ENCODE results near the gene ADAMTS12. TPM values are rescaled to one million over a fixed set of nuclear protein-coding genes. Genes with fewer than 3 reads are reported as not detected.
"Not testable (repeated sequence)": the region's sequence is repeated elsewhere in the genome, so short reads cannot be mapped to it uniquely, and the experiment has no call there.

The ADAMTS12 gene
- polyA plus RNA-seq, 1 donor (not counting 4 experiments of a cell fraction or from before 2014, with no cell fraction given): 0.49 TPM

- Histone ChIP-seq H3K9ac (ENCODE audit: control insufficient read depth, extremely low read depth, insufficient read depth, low read length) (no peak overlapping the region), H3K9me1 (ENCODE audit: control insufficient read depth, extremely low read depth, insufficient read depth, low read length) (no peaks in the 10 kb centered on the region), H3K27ac (ENCODE audit: control insufficient read depth, insufficient read depth, low read length) (no peak overlapping the region), H4K20me1 (ENCODE audit: control insufficient read depth, extremely low read depth, insufficient read depth, low read length) (no peaks in the 10 kb centered on the region), H3K9me3 (ENCODE audit: control insufficient read depth, low read depth, low read length) (no peaks in the 10 kb centered on the region), H3K27me3 (ENCODE audit: control insufficient read depth, extremely low read depth, insufficient read depth, low read length) (no peaks in the 10 kb centered on the region), H2AFZ (ENCODE audit: control insufficient read depth, low read length) (no peak overlapping the region), H3K36me3 (ENCODE audit: control insufficient read depth in 2 of 2, extremely low read depth in 1 of 2, insufficient read depth in 2 of 2, low read length in 2 of 2) (no peaks in the 10 kb centered on the region), H3K4me1 (ENCODE audit: control insufficient read depth, extremely low read depth, insufficient read depth, low read length) (no peaks in the 10 kb centered on the region), H3K4me2 (ENCODE audit: control insufficient read depth, extremely low read depth, insufficient read depth, low read depth, low read length) (no peak overlapping the region), H3K4me3 (ENCODE audit: control insufficient read depth in 2 of 3, extremely low read depth in 1 of 3, insufficient read depth in 2 of 3, low read depth in 1 of 3, low read length in 3 of 3) (no peak overlapping the region), H3K79me2 (ENCODE audit: control insufficient read depth, insufficient read depth, low read length) (no peaks in the 10 kb centered on the region)
- DNase-seq (ENCODE audit: low read depth, low spot score) (no peak), FAIRE-seq (no peak)
- TF ChIP-seq EZH2 (IDR thresholded peaks at IDR 0.05; ENCODE audit: low read length) (no peak), CTCF (optimal IDR thresholded peaks at IDR 0.05 in 1 of 3, IDR thresholded peaks at IDR 0.05 in 1 of 3, conservative IDR thresholded peaks at IDR 0.05 in 1 of 3; ENCODE audit: extremely low read depth in 1 of 3, insufficient read depth in 2 of 3, low read length in 3 of 3) (no peak)
- dilution Hi-C loops (cut with MboI; ENCODE audit: extremely low pct_ligation_motif_present, low sequenced_read_pairs): loop anchor here (25.0 kb wide), 1 partner anchor 438 kb away; no protein-coding TSS in a partner anchor
Observed at GRCh38 chr5:33925278-33925677, 33.5 kb upstream of the ADAMTS12 start.

GRCh38 chr5:33921002-33921401, 29.2 kb upstream of the ADAMTS12 start:
- Histone ChIP-seq H3K4me3 (ENCODE audit: control insufficient read depth in 2 of 3, extremely low read depth in 1 of 3, insufficient read depth in 2 of 3, low read depth in 1 of 3, low read length in 3 of 3) (no peak overlapping the region), H3K27me3 (ENCODE audit: control insufficient read depth, extremely low read depth, insufficient read depth, low read length) (no peaks in the 10 kb centered on the region), H3K9me3 (ENCODE audit: control insufficient read depth, low read depth, low read length) (no peaks in the 10 kb centered on the region), H2AFZ (ENCODE audit: control insufficient read depth, low read length) (no peak overlapping the region), H3K36me3 (ENCODE audit: control insufficient read depth in 2 of 2, extremely low read depth in 1 of 2, insufficient read depth in 2 of 2, low read length in 2 of 2) (no peaks in the 10 kb centered on the region), H3K9ac (ENCODE audit: control insufficient read depth, extremely low read depth, insufficient read depth, low read length) (no peak overlapping the region), H4K20me1 (ENCODE audit: control insufficient read depth, extremely low read depth, insufficient read depth, low read length) (no peaks in the 10 kb centered on the region), H3K4me1 (ENCODE audit: control insufficient read depth, extremely low read depth, insufficient read depth, low read length) (no peaks in the 10 kb centered on the region), H3K4me2 (ENCODE audit: control insufficient read depth, extremely low read depth, insufficient read depth, low read depth, low read length) (no peak overlapping the region), H3K9me1 (ENCODE audit: control insufficient read depth, extremely low read depth, insufficient read depth, low read length) (no peaks in the 10 kb centered on the region), H3K27ac (ENCODE audit: control insufficient read depth, insufficient read depth, low read length) (no peak overlapping the region), H3K79me2 (ENCODE audit: control insufficient read depth, insufficient read depth, low read length) (no peaks in the 10 kb centered on the region)
- TF ChIP-seq EZH2 (IDR thresholded peaks at IDR 0.05; ENCODE audit: low read length) (no peak), CTCF (optimal IDR thresholded peaks at IDR 0.05 in 1 of 3, IDR thresholded peaks at IDR 0.05 in 1 of 3, conservative IDR thresholded peaks at IDR 0.05 in 1 of 3; ENCODE audit: extremely low read depth in 1 of 3, insufficient read depth in 2 of 3, low read length in 3 of 3) (no peak)
- dilution Hi-C loops (cut with MboI; ENCODE audit: extremely low pct_ligation_motif_present, low sequenced_read_pairs): no loop called here
- FAIRE-seq: no peak
- DNase-seq (ENCODE audit: low read depth, low spot score): no peak

- H3K4me3 ChIP-seq (ENCODE audit: control insufficient read depth in 2 of 3, extremely low read depth in 1 of 3, insufficient read depth in 2 of 3, low read depth in 1 of 3, low read length in 3 of 3); H4K20me1 ChIP-seq (ENCODE audit: control insufficient read depth, extremely low read depth, insufficient read depth, low read length); H3K27me3 ChIP-seq (ENCODE audit: control insufficient read depth, extremely low read depth, insufficient read depth, low read length); H3K9me3 ChIP-seq (ENCODE audit: control insufficient read depth, low read depth, low read length); H3K79me2 ChIP-seq (ENCODE audit: control insufficient read depth, insufficient read depth, low read length); H2AFZ ChIP-seq (ENCODE audit: control insufficient read depth, low read length); FAIRE-seq; H3K4me1 ChIP-seq (ENCODE audit: control insufficient read depth, extremely low read depth, insufficient read depth, low read length); DNase-seq (ENCODE audit: low read depth, low spot score); H3K9ac ChIP-seq (ENCODE audit: control insufficient read depth, extremely low read depth, insufficient read depth, low read length); H3K27ac ChIP-seq (ENCODE audit: control insufficient read depth, insufficient read depth, low read length); dilution Hi-C loops (cut with MboI; ENCODE audit: extremely low pct_ligation_motif_present, low sequenced_read_pairs); H3K4me2 ChIP-seq (ENCODE audit: control insufficient read depth, extremely low read depth, insufficient read depth, low read depth, low read length); H3K36me3 ChIP-seq (ENCODE audit: control insufficient read depth in 2 of 2, extremely low read depth in 1 of 2, insufficient read depth in 2 of 2, low read length in 2 of 2); H3K9me1 ChIP-seq (ENCODE audit: control insufficient read depth, extremely low read depth, insufficient read depth, low read length): not testable (repeated sequence)
Observed at GRCh38 chr5:33914844-33915243, 23.1 kb upstream of the ADAMTS12 start.

- H3K4me2 ChIP-seq (ENCODE audit: control insufficient read depth, extremely low read depth, insufficient read depth, low read depth, low read length); H3K9me1 ChIP-seq (ENCODE audit: control insufficient read depth, extremely low read depth, insufficient read depth, low read length); H2AFZ ChIP-seq (ENCODE audit: control insufficient read depth, low read length); H3K79me2 ChIP-seq (ENCODE audit: control insufficient read depth, insufficient read depth, low read length); FAIRE-seq; H3K9me3 ChIP-seq (ENCODE audit: control insufficient read depth, low read depth, low read length); H3K4me3 ChIP-seq (ENCODE audit: control insufficient read depth in 2 of 3, extremely low read depth in 1 of 3, insufficient read depth in 2 of 3, low read depth in 1 of 3, low read length in 3 of 3); H3K9ac ChIP-seq (ENCODE audit: control insufficient read depth, extremely low read depth, insufficient read depth, low read length); dilution Hi-C loops (cut with MboI; ENCODE audit: extremely low pct_ligation_motif_present, low sequenced_read_pairs); H3K27ac ChIP-seq (ENCODE audit: control insufficient read depth, insufficient read depth, low read length); H4K20me1 ChIP-seq (ENCODE audit: control insufficient read depth, extremely low read depth, insufficient read depth, low read length); H3K4me1 ChIP-seq (ENCODE audit: control insufficient read depth, extremely low read depth, insufficient read depth, low read length); DNase-seq (ENCODE audit: low read depth, low spot score); H3K36me3 ChIP-seq (ENCODE audit: control insufficient read depth in 2 of 2, extremely low read depth in 1 of 2, insufficient read depth in 2 of 2, low read length in 2 of 2); H3K27me3 ChIP-seq (ENCODE audit: control insufficient read depth, extremely low read depth, insufficient read depth, low read length): not testable (repeated sequence)
Observed at GRCh38 chr5:33906248-33906647, 14.5 kb upstream of the ADAMTS12 start.
